Measurements from ENCODE around the gene MEST.
A peak's percentile ranks its signal among the peaks of the same experiment; 100 is the strongest.
"Not testable (repeated sequence)": the region's sequence is repeated elsewhere in the genome, so short reads cannot be mapped to it uniquely, and the experiment has no call there.

MEST gene

GRCh38 chr7:130483031-130483430 is 8.9 kb upstream of the MEST start:
- DNase-seq (ENCODE audit: low read depth in 2 of 2, low spot score in 1 of 2): no peak

GRCh38 chr7:130485734-130486113 is 6.2 kb upstream of the MEST start:
- DNase-seq (ENCODE audit: low read depth in 2 of 2, low spot score in 1 of 2): no peak

- DNase-seq (ENCODE audit: low read depth in 2 of 2, low spot score in 1 of 2): peak; percentile 13 to 23
Observed at GRCh38 chr7:130486114-130486953, 5.6 kb upstream of the MEST start.

- no peak for DNase-seq (ENCODE audit: low read depth in 2 of 2, low spot score in 1 of 2)
Observed at GRCh38 chr7:130486954-130487436, 4.9 kb upstream of the MEST start.

- DNase-seq (ENCODE audit: low read depth in 2 of 2, low spot score in 1 of 2): no peak
Observed at GRCh38 chr7:130488392-130489139, 3.3 kb upstream of the MEST start.

GRCh38 chr7:130489140-130489983 is 2.5 kb upstream of the MEST start:
- no peak for DNase-seq (ENCODE audit: low read depth in 2 of 2, low spot score in 1 of 2)

GRCh38 chr7:130490311-130490791 is 1.5 kb upstream of the MEST start:
- no peak for DNase-seq (ENCODE audit: low read depth in 2 of 2, low spot score in 1 of 2)

- no peak for DNase-seq (ENCODE audit: low read depth in 2 of 2, low spot score in 1 of 2)
Observed at GRCh38 chr7:130490888-130491804, 739 bp upstream of the MEST start.

- no peak for DNase-seq (ENCODE audit: low read depth in 2 of 2, low spot score in 1 of 2)
Observed at GRCh38 chr7:130492523-130493274, 814 bp downstream of the MEST start.

GRCh38 chr7:130493275-130493873 is 1.5 kb downstream of the MEST start:
- no peak for DNase-seq (ENCODE audit: low read depth in 2 of 2, low spot score in 1 of 2)

- DNase-seq (ENCODE audit: low read depth in 2 of 2, low spot score in 1 of 2): no peak
Observed at GRCh38 chr7:130494431-130494858, 2.6 kb downstream of the MEST start.

- DNase-seq (ENCODE audit: low read depth in 2 of 2, low spot score in 1 of 2): no peak
Observed at GRCh38 chr7:130500463-130500862, 8.6 kb downstream of the MEST start.

- no peak for DNase-seq (ENCODE audit: low read depth in 2 of 2, low spot score in 1 of 2)
Observed at GRCh38 chr7:130500910-130501309, 9.0 kb downstream of the MEST start.

GRCh38 chr7:130505753-130506152 is 13.9 kb downstream of the MEST start:
- DNase-seq (ENCODE audit: low read depth in 2 of 2, low spot score in 1 of 2): no peak

- no peak for DNase-seq (ENCODE audit: low read depth in 2 of 2, low spot score in 1 of 2)
Observed at GRCh38 chr7:130506358-130506757, 14.5 kb downstream of the MEST start.

- not testable (repeated sequence) for DNase-seq (ENCODE audit: low read depth in 2 of 2, low spot score in 1 of 2)
Observed at GRCh38 chr7:130512038-130512437, 20.2 kb downstream of the MEST start.

GRCh38 chr7:130513447-130513846 is 21.6 kb downstream of the MEST start:
- no peak for DNase-seq (ENCODE audit: low read depth in 2 of 2, low spot score in 1 of 2)

- DNase-seq (ENCODE audit: low read depth in 2 of 2, low spot score in 1 of 2): no peak
Observed at GRCh38 chr7:130515315-130516040, 23.6 kb downstream of the MEST start.
